ENCODE results near the gene NLRP12.
A peak's percentile ranks its signal among the peaks of the same experiment; 100 is the strongest.
"Not testable (repeated sequence)": the region's sequence is repeated elsewhere in the genome, so short reads cannot be mapped to it uniquely, and the experiment has no call there.

The NLRP12 gene

GRCh38 chr19:53838446-53838845 is 14.3 kb upstream of the NLRP12 start:
- DNase-seq: not testable (repeated sequence)

DNA sequence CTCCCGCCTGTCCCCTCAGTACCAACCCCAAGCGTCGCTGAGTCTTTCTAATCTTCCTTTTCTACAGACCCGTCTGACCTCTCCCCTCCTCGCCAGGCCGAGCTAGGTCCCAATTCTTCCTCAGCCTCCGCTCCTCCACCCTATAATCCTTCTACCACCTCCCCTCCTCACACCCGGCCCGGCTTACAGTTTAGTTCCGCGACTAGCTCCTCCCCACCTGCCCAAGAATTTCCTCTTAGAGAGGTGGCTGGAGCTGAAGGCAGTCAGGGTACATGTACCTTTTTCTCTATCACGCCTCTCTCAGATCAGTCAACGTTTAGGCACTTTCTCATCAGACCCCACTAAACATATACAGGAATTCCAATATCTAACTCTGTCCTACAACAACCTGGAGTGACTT is 8.7 kb upstream of the NLRP12 start:
- DNase-seq: not testable (repeated sequence)

- DNase-seq: no peak
Observed at GRCh38 chr19:53828531-53828930, 4.4 kb upstream of the NLRP12 start.

- DNase-seq: no peak
Observed at GRCh38 chr19:53826876-53827275, 2.8 kb upstream of the NLRP12 start.

DNA sequence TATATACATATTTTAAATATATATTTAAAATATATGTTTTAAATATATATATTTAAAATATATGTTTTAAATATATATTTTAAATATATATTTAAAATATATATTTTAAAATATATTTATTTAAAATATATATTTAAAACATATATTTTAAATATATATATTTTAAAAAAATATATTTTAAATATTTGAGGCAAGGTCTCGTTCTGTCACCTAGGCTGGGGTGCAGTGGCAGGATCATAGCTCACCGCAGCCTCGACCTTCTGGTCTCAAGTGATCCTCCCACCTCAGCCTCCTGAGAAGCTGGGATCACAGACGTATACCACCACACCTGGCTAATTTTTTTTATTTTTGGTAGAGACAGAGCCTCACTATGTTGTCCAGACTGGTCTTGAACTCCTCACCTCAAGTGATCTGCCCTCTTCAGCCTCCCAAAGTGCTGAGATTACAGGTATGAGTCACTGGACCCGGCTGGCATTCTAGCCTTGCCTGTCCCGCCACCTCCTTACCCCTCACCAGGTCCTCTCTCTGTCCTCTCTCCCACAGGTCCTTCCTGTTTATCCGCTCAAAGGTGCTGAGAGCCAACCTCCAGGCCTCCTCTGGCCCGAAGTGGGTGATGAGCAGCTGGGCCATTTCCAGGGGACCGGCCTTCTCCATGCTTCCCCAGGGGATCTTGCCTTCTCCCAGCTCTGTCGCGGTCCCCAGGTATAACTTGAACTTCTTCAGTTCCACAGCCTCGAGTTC is 564 bp downstream of the NLRP12 start:
- DNase-seq: no peak

- no peak for DNase-seq
Observed at GRCh38 chr19:53819861-53820260, 4.3 kb downstream of the NLRP12 start.

DNA sequence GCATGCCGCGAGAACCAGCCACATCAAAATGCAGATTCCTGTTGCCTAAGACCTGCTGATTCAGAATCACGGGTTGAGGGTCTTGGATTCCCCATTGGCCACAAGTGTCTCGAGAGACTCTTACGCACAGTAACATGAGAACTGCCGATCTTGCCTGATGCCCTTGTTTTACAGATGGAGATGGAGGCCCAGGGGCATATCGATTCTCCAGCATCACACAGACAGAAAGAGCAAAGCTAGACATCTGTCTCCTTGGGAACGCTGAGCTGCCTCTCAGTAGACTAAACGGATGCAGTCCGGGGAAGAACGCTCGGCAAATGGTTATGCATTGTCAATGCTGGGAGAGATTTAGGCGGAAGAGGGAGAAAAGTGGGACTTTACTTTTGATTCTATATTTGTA is 5.4 kb downstream of the NLRP12 start:
- no peak for DNase-seq

- no peak for DNase-seq
Observed at GRCh38 chr19:53813996-53814395, 10.1 kb downstream of the NLRP12 start.

DNA sequence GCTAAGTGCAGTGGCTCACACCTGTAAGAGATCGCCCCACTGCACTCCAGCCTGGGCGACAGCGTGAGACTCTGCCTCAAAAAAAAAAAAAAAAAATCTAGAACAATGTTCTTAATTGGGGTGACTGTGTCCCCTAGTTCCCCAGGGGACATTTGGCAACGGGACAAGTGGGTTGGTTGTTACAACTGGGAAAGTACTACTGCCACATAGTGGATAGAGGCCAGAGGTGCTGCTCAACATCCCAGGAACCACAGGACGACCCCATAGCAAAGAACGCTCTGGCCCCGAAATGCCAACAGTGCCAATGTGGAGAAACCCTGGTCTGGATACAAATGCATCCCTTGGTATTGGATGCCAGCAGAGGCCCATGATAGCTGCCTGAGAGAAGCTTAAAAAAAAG is 11.8 kb downstream of the NLRP12 start:
- DNase-seq: no peak

DNA sequence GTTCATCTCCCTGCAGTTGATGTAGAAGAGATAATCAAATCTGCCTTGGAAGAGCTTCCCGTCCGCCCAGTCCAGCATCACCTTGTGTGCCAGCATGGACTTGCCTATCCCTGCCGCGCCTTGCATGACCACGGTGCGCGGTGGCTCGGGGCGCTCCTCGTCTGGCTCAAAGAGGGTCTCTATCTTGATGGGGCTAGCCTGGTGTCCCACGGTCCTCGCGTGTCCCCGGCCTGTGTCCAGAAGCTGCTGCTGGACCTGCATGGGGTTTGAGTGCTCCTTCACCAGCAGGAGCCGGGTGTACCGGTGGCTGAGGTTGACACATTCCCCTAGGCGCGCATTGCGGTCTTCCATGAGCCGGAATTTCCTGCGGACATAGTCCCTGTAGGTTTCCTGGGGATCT is 13.2 kb downstream of the NLRP12 start:
- DNase-seq: no peak

DNA sequence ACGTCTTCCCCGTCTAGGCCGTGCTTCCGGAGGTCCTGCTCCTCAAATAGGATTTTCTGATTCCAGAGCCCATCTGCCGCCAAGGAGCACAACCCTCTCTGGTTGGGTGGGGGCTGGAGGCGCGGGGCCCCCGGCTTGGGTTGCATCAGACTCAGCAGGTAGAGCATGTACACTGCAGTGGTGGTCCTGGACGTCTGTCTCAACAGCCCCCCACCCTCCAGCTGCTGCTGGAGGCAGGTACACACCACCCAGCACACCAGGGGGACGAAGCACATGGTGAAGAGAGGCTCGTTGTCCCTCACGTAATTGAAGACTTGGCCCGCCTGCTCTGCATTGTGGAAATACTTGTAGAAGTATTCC is 13.9 kb downstream of the NLRP12 start:
- no peak for DNase-seq

DNA sequence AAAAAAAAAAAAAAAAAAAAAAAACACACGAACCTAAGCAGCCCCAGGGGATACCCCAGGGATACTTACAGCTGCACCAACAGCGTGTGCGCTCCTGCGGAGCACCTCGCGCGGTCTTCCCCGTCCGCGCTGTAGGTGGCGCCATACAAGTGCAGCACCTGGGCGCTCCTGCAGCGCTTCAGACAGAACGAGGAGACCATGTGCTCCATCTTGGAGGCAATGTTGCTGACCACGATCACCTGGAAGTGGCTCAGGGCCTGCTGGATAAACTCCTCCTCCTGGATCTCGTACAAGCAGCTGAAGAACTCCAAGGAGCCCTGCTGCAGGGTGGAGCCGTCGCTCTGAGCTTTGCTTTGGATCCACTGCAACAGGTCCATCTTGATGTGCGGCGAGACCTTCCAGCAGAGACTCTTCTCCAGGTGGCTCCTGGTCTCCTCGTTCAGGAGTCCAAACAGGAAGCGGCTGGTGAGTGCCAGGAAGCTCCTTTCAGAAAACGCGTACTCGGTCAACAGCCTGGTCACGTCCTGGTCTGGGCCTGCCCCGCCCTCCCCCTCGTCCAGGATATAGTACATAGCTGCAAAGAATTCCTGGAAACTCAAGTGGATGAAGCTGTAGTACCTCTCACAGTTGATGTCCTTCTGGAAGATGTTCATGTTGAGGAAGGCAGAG is 14.5 kb downstream of the NLRP12 start:
- DNase-seq: no peak

GRCh38 chr19:53808710-53809125 is 15.4 kb downstream of the NLRP12 start:
- DNase-seq: no peak

DNA sequence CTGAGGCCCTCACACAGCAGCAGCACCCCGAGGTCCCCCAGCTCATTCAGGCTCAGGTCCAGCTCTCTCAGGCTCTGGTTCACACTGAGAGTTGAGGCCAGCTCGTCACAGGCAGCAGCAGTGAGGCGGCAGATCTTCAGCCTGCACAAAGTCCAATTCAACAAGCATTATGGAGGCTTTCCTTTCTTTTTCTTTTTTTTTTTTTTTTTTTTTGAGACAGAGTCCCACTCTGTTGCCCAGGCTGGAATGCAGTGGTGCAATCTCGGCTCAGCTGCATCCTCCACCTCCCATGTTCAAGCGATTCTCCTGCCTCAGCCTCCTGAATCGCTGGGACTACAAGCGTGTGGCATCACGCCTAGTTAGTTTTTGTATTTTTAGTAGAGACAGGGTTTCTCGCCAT is 22.9 kb downstream of the NLRP12 start:
- DNase-seq: no peak

- no peak for DNase-seq
Observed at GRCh38 chr19:53795019-53795418, 29.1 kb downstream of the NLRP12 start.

GRCh38 chr19:53792721-53793433 is 31.2 kb downstream of the NLRP12 start:
- DNase-seq: peak; percentile 38 to 76 (median 60)

DNA sequence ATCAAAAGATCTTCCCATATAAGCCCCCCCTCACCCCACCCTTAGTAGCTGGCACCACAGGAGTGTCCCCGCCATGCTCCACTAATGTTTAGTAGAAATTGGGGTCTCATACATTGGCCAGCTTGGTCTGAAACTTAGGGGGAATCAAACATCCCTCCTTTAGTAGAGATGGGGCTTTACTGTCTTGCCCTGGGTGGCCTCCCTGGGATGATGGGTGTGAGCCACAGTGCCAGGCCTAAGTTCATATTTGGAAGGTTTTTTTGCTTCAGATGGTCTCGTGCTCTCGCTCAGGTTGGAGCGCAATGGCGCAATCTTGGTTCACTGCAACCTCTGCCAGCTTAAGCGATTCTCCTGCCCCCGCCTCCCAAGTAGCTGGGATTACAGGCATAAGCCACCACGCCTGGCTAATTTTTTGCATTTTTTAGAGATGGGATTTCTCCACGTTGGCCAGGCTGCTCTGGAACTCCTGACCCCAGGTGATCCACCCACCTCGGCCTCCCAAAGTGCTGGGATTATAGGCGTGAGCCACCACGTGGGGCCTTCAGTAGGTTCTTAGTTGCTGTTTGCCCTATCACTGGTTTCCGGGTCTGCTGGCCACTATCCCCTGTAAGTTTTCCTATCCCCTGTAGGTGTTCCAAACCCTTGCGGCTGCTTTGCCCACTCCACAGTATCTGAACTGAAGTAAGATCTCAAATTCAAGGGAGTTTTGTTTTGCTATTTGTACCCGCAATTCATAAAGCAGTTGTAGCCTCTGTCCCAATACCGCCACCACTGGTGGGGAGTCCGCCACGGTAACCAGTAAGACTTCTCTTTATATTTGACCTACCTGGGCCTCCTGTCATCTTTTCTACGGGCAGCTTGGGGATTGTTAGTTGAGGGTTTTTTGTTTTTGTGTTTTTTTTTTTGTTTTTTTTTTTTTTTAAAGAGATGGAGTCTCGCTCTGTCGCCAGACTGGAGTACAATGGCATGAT is 34.1 kb downstream of the NLRP12 start:
- no peak for DNase-seq

- DNase-seq: no peak
Observed at GRCh38 chr19:53787266-53787665, 36.8 kb downstream of the NLRP12 start.

- no peak for DNase-seq
Observed at GRCh38 chr19:53786744-53787143, 37.4 kb downstream of the NLRP12 start.

GRCh38 chr19:53785196-53785889 is 38.8 kb downstream of the NLRP12 start:
- no peak for DNase-seq

DNA sequence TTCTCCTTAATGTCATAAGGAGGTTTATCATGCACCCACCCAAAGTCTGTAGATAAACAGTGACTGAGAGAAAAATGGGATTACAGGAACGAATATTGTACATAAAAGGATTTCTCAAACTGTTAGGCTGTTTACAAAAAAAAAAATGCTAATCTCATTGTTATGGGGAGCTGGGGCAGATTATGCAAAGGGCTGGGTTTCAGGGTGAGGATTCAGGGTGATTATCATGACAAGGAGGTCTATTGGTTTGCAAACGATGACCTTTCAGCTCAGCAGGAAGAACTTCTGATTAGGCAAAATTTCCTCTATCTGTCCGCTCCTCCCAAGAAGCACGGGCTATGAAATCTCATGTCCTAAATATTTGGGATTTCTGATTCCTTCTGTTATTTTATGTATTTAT is 41.4 kb downstream of the NLRP12 start:
- no peak for DNase-seq

- DNase-seq: not testable (repeated sequence)
Observed at GRCh38 chr19:53781332-53781731, 42.8 kb downstream of the NLRP12 start.
